ENCODE results near the gene PRICKLE2.

GRCh38 chr3:64086479-64087252 lies 138.6 kb downstream of the PRICKLE2 start:
- no peak for TF ChIP-seq CTCF (IDR thresholded peaks at IDR 0.05; ENCODE audit: low read length)
- no peak for TF ChIP-seq EZH2 (optimal IDR thresholded peaks at IDR 0.05; ENCODE audit: low read depth, low read length)
- TF ChIP-seq EZH2phosphoT487 (IDR thresholded peaks at IDR 0.05; ENCODE audit: low read length): no peak

Data from MM.1S (cell line).